Stimulated activated naive CD8-positive, alpha-beta T cell treated with anti-CD3 and anti-CD28 coated beads, Interleukin-15, Interleukin-2, amounts not matched to agents 100 ng/mL and 50 ng/mL, for 24 hours (primary cell): ENCODE results near the gene TRIM33.
"Not testable (repeated sequence)": the region's sequence is repeated elsewhere in the genome, so short reads cannot be mapped to it uniquely, and the experiment has no call there.

ENCODE experiments used
- H3K27ac Mint-ChIP-seq: one replicate; pipeline ENCODE4 v1.8.0; 2021; ENCODE audit warnings: mild to moderate bottlenecking, mixed read lengths
- H3K27me3 Mint-ChIP-seq: one replicate; pipeline ENCODE4 v1.8.0; 2021; ENCODE audit warnings: mixed read lengths
- H3K36me3 Mint-ChIP-seq: one replicate; pipeline ENCODE4 v1.8.0; 2021; ENCODE audit warnings: low read depth, mixed read lengths
- H3K4me1 Mint-ChIP-seq: one replicate; pipeline ENCODE4 v1.8.0; 2021; ENCODE audit warnings: low read depth, mixed read lengths
- H3K4me3 Mint-ChIP-seq: one replicate; pipeline ENCODE4 v1.8.0; 2021; ENCODE audit warnings: mild to moderate bottlenecking, mixed read lengths
- H3K9me3 Mint-ChIP-seq: one replicate; pipeline ENCODE4 v1.8.0; 2021; ENCODE audit warnings: mixed read lengths

Gene TRIM33

GRCh38 chr1:114496089-114496488 lies 14.9 kb downstream of the TRIM33 start:
- H3K4me1 Mint-ChIP-seq: peaks cover 42% of the 10 kb centered on the region
- H3K9me3 Mint-ChIP-seq: peaks cover 3% of the 10 kb centered on the region
- H3K4me3 Mint-ChIP-seq: no peak overlapping the region
- H3K36me3 Mint-ChIP-seq: peaks cover 29% of the 10 kb centered on the region
- no peaks in the 10 kb centered on the region for H3K27me3 Mint-ChIP-seq
- H3K27ac Mint-ChIP-seq: no peak overlapping the region

- H3K4me1 Mint-ChIP-seq: peaks cover 46% of the 10 kb centered on the region
- H3K27me3 Mint-ChIP-seq: no peaks in the 10 kb centered on the region
- H3K36me3 Mint-ChIP-seq: peaks cover 29% of the 10 kb centered on the region
- H3K9me3 Mint-ChIP-seq: peaks cover 3% of the 10 kb centered on the region
- no peak overlapping the region for H3K4me3 Mint-ChIP-seq
- no peak overlapping the region for H3K27ac Mint-ChIP-seq
Observed at GRCh38 chr1:114495486-114495885, 15.5 kb downstream of the TRIM33 start.

- Mint-ChIP-seq H3K4me1 (peaks cover 53% of the 10 kb centered on the region), H3K27ac (no peak overlapping the region), H3K36me3 (peaks cover 29% of the 10 kb centered on the region), H3K9me3 (peaks cover 3% of the 10 kb centered on the region), H3K27me3 (no peaks in the 10 kb centered on the region), H3K4me3 (no peak overlapping the region)
Observed at GRCh38 chr1:114492978-114493377, 18.0 kb downstream of the TRIM33 start.

- peak overlapping the region; percentile 0 for H3K27ac Mint-ChIP-seq
- peaks cover 54% of the 10 kb centered on the region for H3K4me1 Mint-ChIP-seq
- H3K27me3 Mint-ChIP-seq: no peaks in the 10 kb centered on the region
- no peak overlapping the region for H3K4me3 Mint-ChIP-seq
- peaks cover 35% of the 10 kb centered on the region for H3K36me3 Mint-ChIP-seq
- peaks cover 3% of the 10 kb centered on the region for H3K9me3 Mint-ChIP-seq
Observed at GRCh38 chr1:114490274-114490693, 20.7 kb downstream of the TRIM33 start.

GRCh38 chr1:114488739-114489138 lies 22.3 kb downstream of the TRIM33 start:
- no peaks in the 10 kb centered on the region for H3K9me3 Mint-ChIP-seq
- H3K4me3 Mint-ChIP-seq: no peak overlapping the region
- no peaks in the 10 kb centered on the region for H3K27me3 Mint-ChIP-seq
- H3K27ac Mint-ChIP-seq: peak overlapping the region; percentile 59
- peaks cover 55% of the 10 kb centered on the region for H3K4me1 Mint-ChIP-seq
- peaks cover 32% of the 10 kb centered on the region for H3K36me3 Mint-ChIP-seq

- peaks cover 68% of the 10 kb centered on the region for H3K4me1 Mint-ChIP-seq
- no peaks in the 10 kb centered on the region for H3K27me3 Mint-ChIP-seq
- H3K27ac Mint-ChIP-seq: no peak overlapping the region
- no peak overlapping the region for H3K4me3 Mint-ChIP-seq
- H3K9me3 Mint-ChIP-seq: peaks cover under 1% of the 10 kb centered on the region
- H3K36me3 Mint-ChIP-seq: peaks cover 33% of the 10 kb centered on the region
Observed at GRCh38 chr1:114485286-114485685, 25.7 kb downstream of the TRIM33 start.

- Mint-ChIP-seq H3K27me3 (no peaks in the 10 kb centered on the region), H3K36me3 (peaks cover 43% of the 10 kb centered on the region), H3K4me1 (peaks cover 64% of the 10 kb centered on the region), H3K4me3 (no peak overlapping the region), H3K9me3 (peaks cover 8% of the 10 kb centered on the region), H3K27ac (peak overlapping the region; percentile 0)
Observed at GRCh38 chr1:114482585-114482984, 28.4 kb downstream of the TRIM33 start.

GRCh38 chr1:114479636-114480035 lies 31.4 kb downstream of the TRIM33 start:
- not testable (repeated sequence) for H3K27ac Mint-ChIP-seq, H3K9me3 Mint-ChIP-seq, H3K27me3 Mint-ChIP-seq, H3K4me3 Mint-ChIP-seq
- Mint-ChIP-seq H3K36me3 (peaks cover 33% of the 10 kb centered on the region), H3K4me1 (peaks cover 73% of the 10 kb centered on the region)

GRCh38 chr1:114479134-114479533 lies 31.9 kb downstream of the TRIM33 start:
- H3K27ac Mint-ChIP-seq: no peak overlapping the region
- H3K4me1 Mint-ChIP-seq: peaks cover 73% of the 10 kb centered on the region
- no peak overlapping the region for H3K4me3 Mint-ChIP-seq

GRCh38 chr1:114473796-114474195 lies 37.2 kb downstream of the TRIM33 start:
- no peak overlapping the region for H3K4me3 Mint-ChIP-seq
- peaks cover 64% of the 10 kb centered on the region for H3K4me1 Mint-ChIP-seq
- H3K27me3 Mint-ChIP-seq: no peaks in the 10 kb centered on the region
- H3K9me3 Mint-ChIP-seq: peaks cover 6% of the 10 kb centered on the region
- H3K27ac Mint-ChIP-seq: no peak overlapping the region
- peaks cover 28% of the 10 kb centered on the region for H3K36me3 Mint-ChIP-seq

More at GRCh38 chr1:114479134-114479533, 31.9 kb downstream of the TRIM33 start:
- H3K27me3 Mint-ChIP-seq: no peaks in the 10 kb centered on the region
- H3K36me3 Mint-ChIP-seq: peaks cover 33% of the 10 kb centered on the region
- peaks cover 8% of the 10 kb centered on the region for H3K9me3 Mint-ChIP-seq

- Mint-ChIP-seq H3K36me3 (peaks cover 32% of the 10 kb centered on the region), H3K9me3 (peaks cover 6% of the 10 kb centered on the region), H3K4me3 (no peak overlapping the region), H3K27me3 (no peaks in the 10 kb centered on the region), H3K4me1 (peaks cover 68% of the 10 kb centered on the region), H3K27ac (no peak overlapping the region)
Observed at GRCh38 chr1:114472408-114472807, 38.6 kb downstream of the TRIM33 start.

- Mint-ChIP-seq H3K27ac (no peak overlapping the region), H3K4me1 (peaks cover 63% of the 10 kb centered on the region), H3K4me3 (no peak overlapping the region), H3K27me3 (no peaks in the 10 kb centered on the region), H3K9me3 (peaks cover 6% of the 10 kb centered on the region), H3K36me3 (peaks cover 40% of the 10 kb centered on the region)
Observed at GRCh38 chr1:114470681-114471080, 40.3 kb downstream of the TRIM33 start.

- Mint-ChIP-seq H3K4me1 (peaks cover 61% of the 10 kb centered on the region), H3K27me3 (no peaks in the 10 kb centered on the region), H3K4me3 (peak overlapping the region; percentile 27), H3K9me3 (peaks cover 6% of the 10 kb centered on the region), H3K36me3 (peaks cover 51% of the 10 kb centered on the region), H3K27ac (peak overlapping the region; percentile 57)
Observed at GRCh38 chr1:114468710-114469468, 42.1 kb downstream of the TRIM33 start.

GRCh38 chr1:114468047-114468446 lies 43.0 kb downstream of the TRIM33 start:
- Mint-ChIP-seq H3K4me3 (peak overlapping the region; percentile 27), H3K27me3 (no peaks in the 10 kb centered on the region), H3K9me3 (no peaks in the 10 kb centered on the region), H3K27ac (peak overlapping the region; percentile 57), H3K36me3 (peaks cover 49% of the 10 kb centered on the region), H3K4me1 (peaks cover 53% of the 10 kb centered on the region)

- Mint-ChIP-seq H3K36me3 (peaks cover 46% of the 10 kb centered on the region), H3K4me3 (peak overlapping the region; percentile 20), H3K27ac (peak overlapping the region; percentile 10), H3K27me3 (no peaks in the 10 kb centered on the region), H3K4me1 (peaks cover 50% of the 10 kb centered on the region), H3K9me3 (no peaks in the 10 kb centered on the region)
Observed at GRCh38 chr1:114467491-114467890, 43.5 kb downstream of the TRIM33 start.
